ENCODE results near the gene CYP2D6. TPM values are rescaled to one million over a fixed set of nuclear protein-coding genes. Genes with fewer than 3 reads are reported as not detected.
A peak's percentile ranks its signal among the peaks of the same experiment; 100 is the strongest.
"Not testable (repeated sequence)": the region's sequence is repeated elsewhere in the genome, so short reads cannot be mapped to it uniquely, and the experiment has no call there.

Gene CYP2D6
- total and polyA plus RNA-seq, 8 donors, result 0.72 to 22.8 (median 3.4) TPM

GRCh38 chr22:42131562-42131961 is 952 bp upstream of the CYP2D6 start:
- DNase-seq, result no peak
- H3K27ac ChIP-seq, result no peak overlapping the region
- no peak overlapping the region for H3K4me3 ChIP-seq
- H3K9me3 ChIP-seq, result no peaks in the 10 kb centered on the region
- peaks cover 0 to 8% (median 3%) of the 10 kb centered on the region in 4 donors for H3K4me1 ChIP-seq
- peaks cover 0 to 6% (median 0%) of the 10 kb centered on the region in 4 donors for H3K36me3 ChIP-seq
- WGBS, 5 donors, result 58 to 78% (median 72%) methylated on average over 8 of the region's 8 CpGs
- intact Hi-C loops (cut with DNase I; ENCODE audit: low total_unique reads), result no loop called here
- no peaks in the 10 kb centered on the region for H3K27me3 ChIP-seq
- TF ChIP-seq POLR2AphosphoS5 (IDR thresholded peaks at IDR 0.05), result no peak
- TF ChIP-seq EP300 (IDR thresholded peaks at IDR 0.05), result no peak
- TF ChIP-seq CTCF (IDR thresholded peaks at IDR 0.05), result no peak

GRCh38 chr22:42130182-42130581 is 428 bp downstream of the CYP2D6 start:
- intact Hi-C loops (cut with DNase I; ENCODE audit: low total_unique reads); H3K9me3 ChIP-seq; H3K27ac ChIP-seq; H3K4me3 ChIP-seq; H3K36me3 ChIP-seq; H3K4me1 ChIP-seq; H3K27me3 ChIP-seq; DNase-seq: not testable (repeated sequence)
- 0 to 29% (median 7%) methylated on average over 1 of the region's 7 CpGs for WGBS, 5 donors

- H3K4me1 ChIP-seq; H3K27ac ChIP-seq; H3K27me3 ChIP-seq; intact Hi-C loops (cut with DNase I; ENCODE audit: low total_unique reads); H3K9me3 ChIP-seq; H3K36me3 ChIP-seq: not testable (repeated sequence)
- H3K4me3 ChIP-seq, result peak overlapping the region in 1 of 4 donors; percentile 7
- DNase-seq, result peak in 1 of 2 donors; percentile 59
- WGBS, 5 donors, result 57 to 70% (median 61%) methylated on average over 31 to 65 of the region's 65 CpGs
Measured at GRCh38 chr22:42128776-42129694, 1.6 kb downstream of the CYP2D6 start.

- H3K36me3 ChIP-seq; H3K27ac ChIP-seq; DNase-seq; H3K9me3 ChIP-seq; H3K4me1 ChIP-seq; H3K27me3 ChIP-seq; intact Hi-C loops (cut with DNase I; ENCODE audit: low total_unique reads); H3K4me3 ChIP-seq: not testable (repeated sequence)
- 82 to 93% (median 85%) methylated on average over 5 to 13 of the region's 13 CpGs for WGBS, 5 donors
Measured at GRCh38 chr22:42128007-42128406, 2.6 kb downstream of the CYP2D6 start.

GRCh38 chr22:42127606-42128005 is 3.0 kb downstream of the CYP2D6 start:
- H3K27ac ChIP-seq, result no peak overlapping the region
- peaks cover 0 to 8% (median 3%) of the 10 kb centered on the region in 4 donors for H3K4me1 ChIP-seq
- H3K36me3 ChIP-seq, result peaks cover 0 to 6% (median 0%) of the 10 kb centered on the region in 4 donors
- no peaks in the 10 kb centered on the region for H3K9me3 ChIP-seq
- no peak overlapping the region for H3K4me3 ChIP-seq
- 86 to 97% (median 92%) methylated on average over 12 to 16 of the region's 16 CpGs for WGBS, 5 donors
- DNase-seq, result no peak
- H3K27me3 ChIP-seq, result no peaks in the 10 kb centered on the region
- intact Hi-C loops (cut with DNase I; ENCODE audit: low total_unique reads), result no loop called here
- TF ChIP-seq POLR2AphosphoS5 (IDR thresholded peaks at IDR 0.05), result no peak
- TF ChIP-seq EP300 (IDR thresholded peaks at IDR 0.05), result no peak
- TF ChIP-seq CTCF (IDR thresholded peaks at IDR 0.05), result no peak
- no peak for TF ChIP-seq POLR2A (IDR thresholded peaks at IDR 0.05)

GRCh38 chr22:42123529-42123928 is 7.1 kb downstream of the CYP2D6 start:
- H3K27me3 ChIP-seq; H3K4me3 ChIP-seq; intact Hi-C loops (cut with DNase I; ENCODE audit: low total_unique reads); H3K4me1 ChIP-seq; H3K27ac ChIP-seq; H3K36me3 ChIP-seq; DNase-seq; H3K9me3 ChIP-seq: not testable (repeated sequence)
- WGBS, 5 donors, result no CpG with 5 or more reads among the region's 4 CpGs

- peak in 1 of 2 donors; percentile 44 for DNase-seq
- H3K36me3 ChIP-seq; intact Hi-C loops (cut with DNase I; ENCODE audit: low total_unique reads); H3K27me3 ChIP-seq; H3K4me1 ChIP-seq; H3K27ac ChIP-seq; H3K9me3 ChIP-seq; H3K4me3 ChIP-seq: not testable (repeated sequence)
- WGBS, 5 donors, result 59 to 66% (median 60%) methylated on average over 15 of the region's 15 CpGs
Measured at GRCh38 chr22:42120231-42121021, 10.2 kb downstream of the CYP2D6 start.
